Neutrophil (primary cell): ENCODE data around the gene GNL1.
"Not testable (repeated sequence)": the region's sequence is repeated elsewhere in the genome, so short reads cannot be mapped to it uniquely, and the experiment has no call there.

Source experiments
- H3K27ac ChIP-seq: fragments of 200-600 bp; sonication (generic); 2 replicates; pipeline ENCODE4 v1.5.1; 2016; ENCODE audit warnings: mild to moderate bottlenecking, moderate library complexity
- H3K27me3 ChIP-seq: fragments of 200-600 bp; sonication (generic); 2 replicates; pipeline ENCODE4 v1.6.0; 2016; ENCODE audit warnings: mild to moderate bottlenecking
- H3K36me3 ChIP-seq: fragments of 200-600 bp; sonication (generic); 2 replicates; pipeline ENCODE4 v1.5.1; 2017
- H3K4me1 ChIP-seq, 2 experiments: fragments of 200-600 bp in 1 of 2; sonication (generic) in 1 of 2; 1 replicate in 1 of 2; 2 replicates in 1 of 2; pipeline versions ENCODE4 v1.5.1 to v1.6.1; 2013 to 2016; ENCODE audit warnings: low read depth in 1 of 2, low read length in 1 of 2, mild to moderate bottlenecking in 1 of 2, moderate library complexity in 1 of 2; ENCODE audit not compliant: control insufficient read depth in 1 of 2, insufficient read depth in 1 of 2
- H3K4me3 ChIP-seq, 2 experiments: fragments of 200-600 bp in 1 of 2; sonication (generic) in 1 of 2; 1 replicate in 1 of 2; 2 replicates in 1 of 2; pipeline ENCODE4 v1.5.1; 2013 to 2016; ENCODE audit warnings: low read depth in 1 of 2, low read length in 1 of 2, mild to moderate bottlenecking in 1 of 2, moderate library complexity in 1 of 2
- H3K9me3 ChIP-seq: fragments of 200-600 bp; sonication (generic); 2 replicates; pipeline ENCODE4 v1.5.1; 2016
- CTCF ChIP-seq: fragments of 200-600 bp; sonication (generic); IDR thresholded peaks from 2 replicates; pipeline ENCODE4 v1.5.1; 2016; ENCODE audit warnings: antibody characterized with exemption

The GNL1 gene

GRCh38 chr6:30500421-30501355 is 55.6 kb downstream of the GNL1 start:
- peak overlapping the region; percentile 51 for H3K27ac ChIP-seq
- no peak overlapping the region for H3K4me3 ChIP-seq
- H3K36me3 ChIP-seq, result no peaks in the 10 kb centered on the region
- H3K9me3 ChIP-seq, result no peaks in the 10 kb centered on the region
- no peak for TF ChIP-seq CTCF
- peaks cover 44 to 46% of the 10 kb centered on the region in 2 experiments for H3K4me1 ChIP-seq
- no peaks in the 10 kb centered on the region for H3K27me3 ChIP-seq

DNA sequence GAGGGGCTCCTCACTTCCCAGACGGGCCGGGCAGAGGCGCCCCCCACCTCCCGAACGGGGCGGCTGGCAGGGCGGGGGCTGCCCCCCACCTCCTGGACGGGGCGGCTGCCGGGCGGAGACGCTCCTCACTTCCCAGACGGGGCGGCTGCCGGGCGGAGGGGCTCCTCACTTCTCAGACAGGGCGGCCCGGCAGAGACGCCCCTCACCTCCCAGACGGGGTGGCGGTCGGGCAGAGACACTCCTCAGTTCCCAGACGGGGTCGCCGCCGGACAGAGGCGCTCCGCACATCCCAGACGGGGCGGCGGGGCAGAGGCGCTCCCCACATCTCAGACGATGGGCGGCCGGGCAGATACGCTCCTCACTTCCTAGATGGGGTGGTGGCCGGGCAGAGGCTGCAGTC is 57.6 kb downstream of the GNL1 start:
- not testable (repeated sequence) for H3K4me3 ChIP-seq, H3K27me3 ChIP-seq, H3K27ac ChIP-seq, H3K9me3 ChIP-seq
- peaks cover 11% of the 10 kb centered on the region for H3K36me3 ChIP-seq
- H3K4me1 ChIP-seq, result peaks cover 59 to 63% of the 10 kb centered on the region in 2 experiments

DNA sequence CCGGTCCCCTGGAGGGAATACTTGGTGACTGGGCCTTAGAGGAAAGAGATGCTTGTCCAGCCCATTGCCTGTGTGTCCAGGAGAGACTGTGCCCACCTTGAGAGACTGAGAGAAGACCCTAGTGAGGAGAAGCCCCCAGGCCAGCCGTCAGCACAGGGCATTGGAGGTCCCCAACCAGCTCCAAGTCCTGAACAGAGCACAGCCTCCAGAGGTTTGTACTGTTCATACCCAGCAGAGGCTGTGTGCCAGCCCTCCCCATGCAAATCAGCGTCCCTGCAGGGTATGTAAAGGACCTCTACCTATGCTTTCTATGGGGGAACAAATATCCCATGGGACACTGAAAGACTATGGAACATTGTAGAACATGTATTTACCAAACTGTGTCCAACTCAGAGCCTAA is 58.6 kb downstream of the GNL1 start:
- Histone ChIP-seq H3K4me3 (no peak overlapping the region), H3K4me1 (peaks cover 64 to 67% of the 10 kb centered on the region in 2 experiments), H3K27ac (peak overlapping the region; percentile 98), H3K27me3 (no peaks in the 10 kb centered on the region), H3K9me3 (no peaks in the 10 kb centered on the region), H3K36me3 (peaks cover 21% of the 10 kb centered on the region)
- no peak for TF ChIP-seq CTCF

- H3K4me1 ChIP-seq, result peaks cover 69 to 72% of the 10 kb centered on the region in 2 experiments
Measured at GRCh38 chr6:30497261-30497599, 59.1 kb downstream of the GNL1 start.

GRCh38 chr6:30495993-30496392 is 60.3 kb downstream of the GNL1 start:
- H3K9me3 ChIP-seq, result peaks cover 4% of the 10 kb centered on the region
- H3K27ac ChIP-seq, result peak overlapping the region; percentile 98
- peaks cover 79 to 80% of the 10 kb centered on the region in 2 experiments for H3K4me1 ChIP-seq
- no peaks in the 10 kb centered on the region for H3K27me3 ChIP-seq
- no peak for TF ChIP-seq CTCF
- H3K4me3 ChIP-seq, result peak overlapping the region in 1 of 2 experiments; percentile 31
- H3K36me3 ChIP-seq, result peaks cover 38% of the 10 kb centered on the region

More at GRCh38 chr6:30497261-30497599, 59.1 kb downstream of the GNL1 start:
- peak overlapping the region; percentile 98 for H3K27ac ChIP-seq
- not testable (repeated sequence) for H3K9me3 ChIP-seq, H3K4me3 ChIP-seq, H3K27me3 ChIP-seq
- peaks cover 26% of the 10 kb centered on the region for H3K36me3 ChIP-seq

DNA sequence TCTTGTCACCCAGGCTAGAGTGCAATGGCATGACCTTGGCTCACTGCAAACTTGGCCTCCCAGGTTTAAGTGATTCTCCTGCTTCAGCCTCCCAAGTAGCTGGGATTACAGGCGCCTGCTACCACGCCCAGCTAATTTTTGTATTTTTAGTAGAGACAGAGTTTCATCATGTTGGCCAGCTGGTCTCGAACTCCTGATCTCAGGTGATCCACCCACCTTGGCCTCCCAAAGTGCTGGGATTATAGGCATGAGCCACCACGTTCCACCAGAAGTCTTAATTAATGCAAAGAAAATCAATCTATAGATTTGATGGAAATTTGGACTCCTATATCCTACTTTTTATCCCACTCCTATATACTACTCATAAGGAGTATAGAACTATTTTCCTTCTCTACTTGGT is 61.2 kb downstream of the GNL1 start:
- peak overlapping the region in 1 of 2 experiments; percentile 94 for H3K4me3 ChIP-seq
- H3K4me1 ChIP-seq, result peaks cover 75 to 79% of the 10 kb centered on the region in 2 experiments
- H3K27ac ChIP-seq, result peak overlapping the region; percentile 98
- not testable (repeated sequence) for H3K27me3 ChIP-seq, H3K9me3 ChIP-seq
- H3K36me3 ChIP-seq, result peaks cover 47% of the 10 kb centered on the region

DNA sequence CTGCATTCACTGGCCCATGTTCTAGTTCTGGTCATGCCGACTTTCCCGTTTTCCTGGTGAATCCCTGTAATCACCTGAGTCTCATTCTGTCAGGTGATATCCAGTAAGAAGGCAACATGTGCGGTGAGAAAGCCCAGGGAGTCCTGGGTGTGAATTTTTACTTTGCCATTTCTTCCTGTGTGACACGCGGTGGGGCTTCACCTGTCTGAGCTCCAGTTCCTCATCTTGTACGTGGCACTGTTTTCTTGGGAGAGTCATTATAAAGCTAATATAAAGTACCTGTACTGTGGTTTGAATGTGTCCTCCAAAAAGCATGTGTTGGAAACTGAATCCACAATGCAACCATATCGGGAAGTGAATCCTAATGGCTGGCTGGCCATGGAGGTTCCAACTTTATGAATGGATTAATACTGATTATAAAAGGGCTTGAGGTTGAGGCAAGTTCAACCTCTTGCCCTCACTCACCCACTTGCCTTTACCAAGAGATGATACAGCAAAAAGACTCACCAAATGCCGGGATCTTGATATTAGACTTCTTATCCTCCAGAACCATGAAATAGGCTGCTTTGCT is 61.9 kb downstream of the GNL1 start:
- Histone ChIP-seq H3K27me3 (no peaks in the 10 kb centered on the region), H3K9me3 (peaks cover 4% of the 10 kb centered on the region), H3K4me1 (peaks cover 73 to 79% of the 10 kb centered on the region in 2 experiments), H3K27ac (peak overlapping the region; percentile 98), H3K4me3 (peak overlapping the region in 1 of 2 experiments; percentile 94), H3K36me3 (peaks cover 53% of the 10 kb centered on the region)
- TF ChIP-seq CTCF, result no peak
